H9 (cell line): ENCODE results near the gene SPPL3. TPM values are rescaled to one million over a fixed set of nuclear protein-coding genes. Genes with fewer than 3 reads are reported as not detected.

Experiments used
- DNase-seq: peaks from one replicate; pipeline ENCODE4 v3.0.0-alpha.2; 2017
- H2AFZ ChIP-seq: one replicate; pipeline ENCODE4 v1.6.1; 2013; ENCODE audit warnings: mild to moderate bottlenecking, low read length, control low read depth, moderate library complexity
- H2AK5ac ChIP-seq: 2 replicates; pipeline ENCODE4 v1.6.1; 2013; ENCODE audit warnings: low read length, control low read depth, mixed read lengths; ENCODE audit not compliant: insufficient read length
- H2BK120ac ChIP-seq: one replicate; pipeline ENCODE4 v1.6.1; 2013; ENCODE audit warnings: low read depth, mild to moderate bottlenecking, low read length, control low read depth, inconsistent platforms; ENCODE audit not compliant: poor library complexity, severe bottlenecking
- H2BK12ac ChIP-seq: 2 replicates; pipeline ENCODE4 v1.6.1; 2013; ENCODE audit warnings: low read length, control low read depth, mixed read lengths, low read depth; ENCODE audit not compliant: insufficient read length
- H2BK15ac ChIP-seq: 2 replicates; pipeline ENCODE4 v1.6.1; 2013; ENCODE audit warnings: low read depth, low read length, control low read depth
- H2BK20ac ChIP-seq: one replicate; pipeline ENCODE4 v1.6.1; 2013; ENCODE audit warnings: low read depth, mild to moderate bottlenecking, low read length, control low read depth, inconsistent platforms; ENCODE audit not compliant: poor library complexity, severe bottlenecking
- H2BK5ac ChIP-seq: 2 replicates; pipeline ENCODE4 v1.6.1; 2013; ENCODE audit warnings: low read length, control low read depth, mixed read lengths; ENCODE audit not compliant: insufficient read length
- H3K14ac ChIP-seq: 2 replicates; pipeline ENCODE4 v1.6.1; 2013; ENCODE audit warnings: low read length, control low read depth; ENCODE audit not compliant: insufficient read depth
- H3K18ac ChIP-seq: 2 replicates; pipeline ENCODE4 v1.6.1; 2013; ENCODE audit warnings: low read depth, mild to moderate bottlenecking, mixed read lengths, low read length, control low read depth; ENCODE audit not compliant: insufficient read length
- H3K23ac ChIP-seq: 2 replicates; pipeline ENCODE4 v1.6.1; 2013; ENCODE audit warnings: low read length, control low read depth, mixed read lengths, low read depth; ENCODE audit not compliant: insufficient read length
- H3K23me2 ChIP-seq: 2 replicates; pipeline ENCODE4 v1.6.1; 2013; ENCODE audit warnings: low read depth, mild to moderate bottlenecking, mixed read lengths, low read length, control low read depth; ENCODE audit not compliant: insufficient read length, poor library complexity, severe bottlenecking
- H3K27ac ChIP-seq: 2 replicates; pipeline ENCODE4 v1.5.1; 2013; ENCODE audit warnings: low read length, control low read depth, mixed read lengths, low read depth; ENCODE audit not compliant: insufficient read length
- H3K27me3 ChIP-seq: 2 replicates; pipeline ENCODE4 v1.6.1; 2013; ENCODE audit warnings: low read length, control low read depth, inconsistent platforms; ENCODE audit not compliant: insufficient read depth
- H3K4ac ChIP-seq: 2 replicates; pipeline ENCODE4 v1.6.1; 2013; ENCODE audit warnings: low read depth, mild to moderate bottlenecking, control low read depth, inconsistent platforms, low read length, moderate library complexity
- H3K4me1 ChIP-seq: 2 replicates; pipeline ENCODE4 v1.6.1; 2013; ENCODE audit warnings: low read length, control low read depth, inconsistent platforms; ENCODE audit not compliant: insufficient read depth
- H3K4me2 ChIP-seq: 2 replicates; pipeline ENCODE4 v1.6.1; 2013; ENCODE audit warnings: low read length, control low read depth, mixed read lengths; ENCODE audit not compliant: insufficient read length, insufficient read depth
- H3K56ac ChIP-seq: 2 replicates; pipeline ENCODE4 v1.6.1; 2013; ENCODE audit warnings: low read depth, mild to moderate bottlenecking, mixed read lengths, low read length, control low read depth; ENCODE audit not compliant: insufficient read length
- H3K79me1 ChIP-seq: 2 replicates; pipeline ENCODE4 v1.6.1; 2013; ENCODE audit warnings: low read depth, mild to moderate bottlenecking, moderate library complexity, low read length, control low read depth, inconsistent platforms; ENCODE audit not compliant: insufficient read depth, poor library complexity, severe bottlenecking
- H3K79me2 ChIP-seq: 2 replicates; pipeline ENCODE4 v1.6.1; 2013; ENCODE audit warnings: low read length, control low read depth, inconsistent platforms; ENCODE audit not compliant: insufficient read depth
- H3K9ac ChIP-seq: 2 replicates; pipeline ENCODE4 v1.6.1; 2013; ENCODE audit warnings: low read length, control low read depth, mixed read lengths; ENCODE audit not compliant: insufficient read length; ENCODE audit errors: extremely low read depth
- H3K9me3 ChIP-seq: one replicate; pipeline ENCODE4 v1.6.1; 2013; ENCODE audit warnings: low read depth, low read length, inconsistent platforms; ENCODE audit not compliant: control insufficient read depth
- H3T11ph ChIP-seq: one replicate; pipeline ENCODE4 v1.6.1; 2013; ENCODE audit warnings: mild to moderate bottlenecking, low read length, control low read depth, inconsistent platforms
- H4K20me1 ChIP-seq: one replicate; pipeline ENCODE4 v1.6.1; 2013; ENCODE audit not compliant: control insufficient read depth, insufficient read length, insufficient read depth
- H4K5ac ChIP-seq: 2 replicates; pipeline ENCODE4 v1.6.1; 2013; ENCODE audit warnings: low read depth, mild to moderate bottlenecking, mixed read lengths, low read length, control low read depth; ENCODE audit not compliant: insufficient read length
- H4K8ac ChIP-seq: replicated peaks from 2 replicates; pipeline ENCODE4 v1.6.1; 2013; ENCODE audit warnings: low read length, control low read depth, mixed read lengths, low read depth; ENCODE audit not compliant: insufficient read length
- H4K91ac ChIP-seq: 2 replicates; pipeline ENCODE4 v1.6.1; 2013; ENCODE audit warnings: low read depth, mild to moderate bottlenecking, moderate library complexity, mixed read lengths, low read length, control low read depth; ENCODE audit not compliant: insufficient read length
- H3K27ac Mint-ChIP-seq, 3 experiments: 2 replicates in 2 of 3; 3 replicates in 1 of 3; pipeline ENCODE4 v1.8.0; 2020 to 2021; ENCODE audit warnings: mixed read lengths in 3 of 3, mild to moderate bottlenecking in 1 of 3, moderate library complexity in 1 of 3
- H3K27me3 Mint-ChIP-seq: 2 replicates; pipeline ENCODE4 v1.8.0; 2021; ENCODE audit warnings: low read depth, mild to moderate bottlenecking, moderate library complexity, mixed read lengths
- H3K36me3 Mint-ChIP-seq, 3 experiments: 2 replicates in 2 of 3; 3 replicates in 1 of 3; pipeline ENCODE4 v1.8.0; 2020 to 2021; ENCODE audit warnings: low read depth in 3 of 3, mixed read lengths in 3 of 3; ENCODE audit not compliant: insufficient read depth in 1 of 3
- H3K4me1 Mint-ChIP-seq, 2 experiments: 2 replicates each; pipeline ENCODE4 v1.8.0; 2020; ENCODE audit warnings: mixed read lengths in 2 of 2
- H3K4me3 Mint-ChIP-seq, 2 experiments: 2 replicates in 1 of 2; 3 replicates in 1 of 2; pipeline ENCODE4 v1.8.0; 2020 to 2021; ENCODE audit warnings: mild to moderate bottlenecking in 2 of 2, mixed read lengths in 2 of 2, moderate library complexity in 1 of 2
- H3K9me3 Mint-ChIP-seq, 2 experiments: 2 replicates in 1 of 2; 3 replicates in 1 of 2; pipeline ENCODE4 v1.8.0; 2020; ENCODE audit warnings: mild to moderate bottlenecking in 2 of 2, mixed read lengths in 2 of 2, moderate library complexity in 1 of 2
- CTCF ChIP-seq: fragments of 200-600 bp; sonication (generic); conservative IDR thresholded peaks from 3 replicates; pipeline ENCODE4 v1.8.0; 2021; ENCODE audit warnings: antibody characterized with exemption, mild to moderate bottlenecking
- WGBS: extraction: QIAGEN DNeasy Blood & Tissue Kit; methylation state at CpG from one replicate; pipeline ENCODE4 v1.1.7; 2013; ENCODE audit warnings: missing lambda C conversion rate, low lambda C conversion rate, mixed read lengths; ENCODE audit not compliant: insufficient read length; ENCODE audit errors: extremely low coverage; 5-methylcytosine and 5-hydroxymethylcytosine counted together
- total RNA-seq: library from RNA; stranded (reverse); gene quantifications from 2 replicates; pipeline ENCODE4 v1.2.1, GENCODE V29; 2021

SPPL3 gene
- total RNA-seq, 1 experiment from 2014 or later: 46.3 TPM

GRCh38 chr12:120719496-120720233, 184.5 kb downstream of the SPPL3 start:
- no peaks in the 10 kb centered on the region for H3K27me3 Mint-ChIP-seq
- Histone ChIP-seq H3K27me3 (no peaks in the 10 kb centered on the region), H4K5ac (no peak overlapping the region)

More at GRCh38 chr12:120719496-120720233, 184.5 kb downstream of the SPPL3 start:
- Histone ChIP-seq H4K91ac (no peak overlapping the region), H3K79me2 (no peaks in the 10 kb centered on the region), H2AFZ (no peak overlapping the region), H2BK15ac (no peak overlapping the region), H2BK12ac (no peak overlapping the region), H2BK20ac (no peak overlapping the region), H3K14ac (no peak overlapping the region), H3K27ac (no peak overlapping the region), H2BK5ac (no peak overlapping the region), H3K4me2 (no peak overlapping the region), H3K23me2 (no peaks in the 10 kb centered on the region), H2AK5ac (no peak overlapping the region), H3K4ac (no peak overlapping the region), H3K56ac (no peak overlapping the region), H3K23ac (no peak overlapping the region), H4K8ac (no peak overlapping the region), H3T11ph (no peak overlapping the region), H3K9ac (no peak overlapping the region), H2BK120ac (no peak overlapping the region), H3K79me1 (no peaks in the 10 kb centered on the region), H3K18ac (no peak overlapping the region), H3K9me3 (no peaks in the 10 kb centered on the region), H3K4me1 (no peaks in the 10 kb centered on the region), H4K20me1 (no peaks in the 10 kb centered on the region)
- H3K36me3 Mint-ChIP-seq: peaks cover 47 to 92% (median 86%) of the 10 kb centered on the region in 3 experiments
- no peak for TF ChIP-seq CTCF
- no peak for DNase-seq
- peaks cover 3 to 4% of the 10 kb centered on the region in 2 experiments for H3K4me1 Mint-ChIP-seq
- H3K4me3 Mint-ChIP-seq: no peak overlapping the region
- no CpG with 5 or more reads among the region's 11 CpGs for WGBS
- H3K9me3 Mint-ChIP-seq: no peaks in the 10 kb centered on the region
- no peak overlapping the region for H3K27ac Mint-ChIP-seq
